GM21360 (cell line): Measurements from ENCODE around the gene HGFAC.

Source experiments
- ATAC-seq: cut with Tn5 transposase; IDR thresholded peaks from one replicate; pipeline ENCODE4 v1.9.1; 2021; ENCODE audit warnings: mild to moderate bottlenecking, moderate library complexity; ENCODE audit not compliant: unreplicated experiment

HGFAC gene

GRCh38 chr4:3484057-3484973 is 42.5 kb downstream of the HGFAC start:
- ATAC-seq = no peak

GRCh38 chr4:3485011-3485791 is 43.4 kb downstream of the HGFAC start:
- ATAC-seq = no peak

GRCh38 chr4:3485886-3486540 is 44.2 kb downstream of the HGFAC start:
- ATAC-seq = no peak

- ATAC-seq = no peak
Observed at GRCh38 chr4:3486541-3487540, 45.1 kb downstream of the HGFAC start.

- no peak for ATAC-seq
Observed at GRCh38 chr4:3487861-3488260, 46.1 kb downstream of the HGFAC start.

- ATAC-seq = no peak
Observed at GRCh38 chr4:3488820-3489219, 47.1 kb downstream of the HGFAC start.

- no peak for ATAC-seq
Observed at GRCh38 chr4:3489451-3489962, 47.7 kb downstream of the HGFAC start.

GRCh38 chr4:3491681-3492405 is 50.1 kb downstream of the HGFAC start:
- no peak for ATAC-seq

GRCh38 chr4:3492741-3493719 is 51.3 kb downstream of the HGFAC start:
- ATAC-seq = no peak

- no peak for ATAC-seq
Observed at GRCh38 chr4:3493720-3494461, 52.1 kb downstream of the HGFAC start.

GRCh38 chr4:3494462-3494871 is 52.7 kb downstream of the HGFAC start:
- no peak for ATAC-seq

- ATAC-seq = no peak
Observed at GRCh38 chr4:3495204-3495975, 53.6 kb downstream of the HGFAC start.

GRCh38 chr4:3496021-3496420 is 54.3 kb downstream of the HGFAC start:
- ATAC-seq = no peak

- no peak for ATAC-seq
Observed at GRCh38 chr4:3497095-3497494, 55.3 kb downstream of the HGFAC start.

GRCh38 chr4:3497523-3498389 is 56.0 kb downstream of the HGFAC start:
- no peak for ATAC-seq

- ATAC-seq = no peak
Observed at GRCh38 chr4:3498407-3498806, 56.6 kb downstream of the HGFAC start.
